ENCODE results near the gene ABCC4. TPM values are rescaled to one million over a fixed set of nuclear protein-coding genes. Genes with fewer than 3 reads are reported as not detected.

The ABCC4 gene
- total and polyA plus RNA-seq, 4 donors, result 0.74 to 22.5 (median 2.0) TPM

- no peak for DNase-seq (ENCODE audit: low spot score)
- no peak overlapping the region for H3K27ac ChIP-seq (ENCODE audit: low read depth in 1 of 2, low read length in 2 of 2)
- H3K9ac ChIP-seq (ENCODE audit: low read depth in 1 of 2, low read length in 2 of 2), result no peak overlapping the region
- H3K36me3 ChIP-seq (ENCODE audit: control insufficient read depth in 4 of 4, insufficient read depth in 3 of 4, low read depth in 1 of 4, low read length in 3 of 4), result no peaks in the 10 kb centered on the region
- no peaks in the 10 kb centered on the region for H3K27me3 ChIP-seq (ENCODE audit: control insufficient read depth in 4 of 4, insufficient read depth in 4 of 4, low read length in 3 of 4)
- H3K9me3 ChIP-seq (ENCODE audit: control insufficient read depth in 4 of 4, low read length in 3 of 4), result no peaks in the 10 kb centered on the region
- H3K4me1 ChIP-seq (ENCODE audit: control insufficient read depth in 4 of 4, insufficient read depth in 4 of 4, low read length in 3 of 4), result peaks cover 0 to 11% (median 6%) of the 10 kb centered on the region in 4 donors
- TF ChIP-seq, protein P1, sequence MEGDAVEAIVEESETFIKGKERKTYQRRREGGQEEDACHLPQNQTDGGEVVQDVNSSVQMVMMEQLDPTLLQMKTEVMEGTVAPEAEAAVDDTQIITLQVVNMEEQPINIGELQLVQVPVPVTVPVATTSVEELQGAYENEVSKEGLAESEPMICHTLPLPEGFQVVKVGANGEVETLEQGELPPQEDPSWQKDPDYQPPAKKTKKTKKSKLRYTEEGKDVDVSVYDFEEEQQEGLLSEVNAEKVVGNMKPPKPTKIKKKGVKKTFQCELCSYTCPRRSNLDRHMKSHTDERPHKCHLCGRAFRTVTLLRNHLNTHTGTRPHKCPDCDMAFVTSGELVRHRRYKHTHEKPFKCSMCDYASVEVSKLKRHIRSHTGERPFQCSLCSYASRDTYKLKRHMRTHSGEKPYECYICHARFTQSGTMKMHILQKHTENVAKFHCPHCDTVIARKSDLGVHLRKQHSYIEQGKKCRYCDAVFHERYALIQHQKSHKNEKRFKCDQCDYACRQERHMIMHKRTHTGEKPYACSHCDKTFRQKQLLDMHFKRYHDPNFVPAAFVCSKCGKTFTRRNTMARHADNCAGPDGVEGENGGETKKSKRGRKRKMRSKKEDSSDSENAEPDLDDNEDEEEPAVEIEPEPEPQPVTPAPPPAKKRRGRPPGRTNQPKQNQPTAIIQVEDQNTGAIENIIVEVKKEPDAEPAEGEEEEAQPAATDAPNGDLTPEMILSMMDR (IDR thresholded peaks at IDR 0.05; ENCODE audit: low read depth, low read length, missing input control), result no peak
- no peak for TF ChIP-seq NR2F2 (IDR thresholded peaks at IDR 0.05)
- no peak for TF ChIP-seq HNF4G (IDR thresholded peaks at IDR 0.05)
- TF ChIP-seq REST (IDR thresholded peaks at IDR 0.05), result no peak
- TF ChIP-seq JUND (IDR thresholded peaks at IDR 0.05), result no peak
- no peak for TF ChIP-seq YY1 (IDR thresholded peaks at IDR 0.05)
- TF ChIP-seq HNF4A (conservative IDR thresholded peaks at IDR 0.05), result no peak
- no peak for TF ChIP-seq RXRA (IDR thresholded peaks at IDR 0.05)
- no peak for TF ChIP-seq FOXA2 (IDR thresholded peaks at IDR 0.05)
- no peak for TF ChIP-seq MAX (IDR thresholded peaks at IDR 0.05)
- WGBS, result 91% methylated on average over 3 of the region's 3 CpGs
- no peak overlapping the region for H3K4me3 ChIP-seq (ENCODE audit: low read depth in 1 of 3, low read length in 3 of 3)
Observed at GRCh38 chr13:95315752-95316151, 14.5 kb upstream of the ABCC4 start.

GRCh38 chr13:95307507-95307906 is 6.3 kb upstream of the ABCC4 start:
- no peak for DNase-seq (ENCODE audit: low spot score)
- no peaks in the 10 kb centered on the region for H3K36me3 ChIP-seq (ENCODE audit: control insufficient read depth in 4 of 4, insufficient read depth in 3 of 4, low read depth in 1 of 4, low read length in 3 of 4)
- H3K4me1 ChIP-seq (ENCODE audit: control insufficient read depth in 4 of 4, insufficient read depth in 4 of 4, low read length in 3 of 4), result no peaks in the 10 kb centered on the region
- no peak overlapping the region for H3K9ac ChIP-seq (ENCODE audit: low read depth in 1 of 2, low read length in 2 of 2)
- no peak overlapping the region for H3K4me3 ChIP-seq (ENCODE audit: low read depth in 1 of 3, low read length in 3 of 3)
- no peak for TF ChIP-seq RAD21 (IDR thresholded peaks at IDR 0.05)
- no peak for TF ChIP-seq HNF4A (conservative IDR thresholded peaks at IDR 0.05)
- WGBS, result 88% methylated on average over 6 of the region's 6 CpGs
- H3K27me3 ChIP-seq (ENCODE audit: control insufficient read depth in 4 of 4, insufficient read depth in 4 of 4, low read length in 3 of 4), result no peaks in the 10 kb centered on the region
- H3K9me3 ChIP-seq (ENCODE audit: control insufficient read depth in 4 of 4, low read length in 3 of 4), result no peaks in the 10 kb centered on the region
- H3K27ac ChIP-seq (ENCODE audit: low read depth in 1 of 2, low read length in 2 of 2), result no peak overlapping the region

GRCh38 chr13:95304453-95304852 is 3.2 kb upstream of the ABCC4 start:
- 60% methylated on average over 2 of the region's 2 CpGs for WGBS
- Histone ChIP-seq H3K9me3 (ENCODE audit: control insufficient read depth in 4 of 4, low read length in 3 of 4) (no peaks in the 10 kb centered on the region), H3K36me3 (ENCODE audit: control insufficient read depth in 4 of 4, insufficient read depth in 3 of 4, low read depth in 1 of 4, low read length in 3 of 4) (no peaks in the 10 kb centered on the region), H3K4me3 (ENCODE audit: low read depth in 1 of 3, low read length in 3 of 3) (no peak overlapping the region), H3K4me1 (ENCODE audit: control insufficient read depth in 4 of 4, insufficient read depth in 4 of 4, low read length in 3 of 4) (peaks cover 2 to 19% (median 11%) of the 10 kb centered on the region in 4 donors), H3K9ac (ENCODE audit: low read depth in 1 of 2, low read length in 2 of 2) (no peak overlapping the region), H3K27me3 (ENCODE audit: control insufficient read depth in 4 of 4, insufficient read depth in 4 of 4, low read length in 3 of 4) (no peaks in the 10 kb centered on the region), H3K27ac (ENCODE audit: low read depth in 1 of 2, low read length in 2 of 2) (no peak overlapping the region)
- DNase-seq (ENCODE audit: low spot score), result no peak
- no peak for TF ChIP-seq FOXA2 (IDR thresholded peaks at IDR 0.05)
- TF ChIP-seq RXRA (IDR thresholded peaks at IDR 0.05), result no peak
- no peak for TF ChIP-seq ATF3 (IDR thresholded peaks at IDR 0.05)
- TF ChIP-seq REST (IDR thresholded peaks at IDR 0.05), result no peak
- TF ChIP-seq, protein P1 (IDR thresholded peaks at IDR 0.05; ENCODE audit: low read depth, low read length, missing input control), result no peak
- TF ChIP-seq RAD21 (IDR thresholded peaks at IDR 0.05), result no peak
- no peak for TF ChIP-seq NR2F2 (IDR thresholded peaks at IDR 0.05)
- no peak for TF ChIP-seq HNF4G (IDR thresholded peaks at IDR 0.05)
- no peak for TF ChIP-seq HNF4A (conservative IDR thresholded peaks at IDR 0.05)
- no peak for TF ChIP-seq EGR1 (IDR thresholded peaks at IDR 0.05; ENCODE audit: low read depth in 2 of 2)
- TF ChIP-seq SP1 (IDR thresholded peaks at IDR 0.05), result no peak
- TF ChIP-seq TAF1 (conservative IDR thresholded peaks at IDR 0.05), result no peak
- no peak for TF ChIP-seq YY1 (IDR thresholded peaks at IDR 0.05)
- TF ChIP-seq JUND (IDR thresholded peaks at IDR 0.05), result no peak
